A673 (cell line): ENCODE results near the gene LRRC3. TPM values are rescaled to one million over a fixed set of nuclear protein-coding genes. Genes with fewer than 3 reads are reported as not detected.

Source experiments
- BruUV-seq: library from RNA; stranded (reverse); fragments of 400-500 nt; replicated peaks from 2 replicates; lab custom pipeline; 2021; lab: Mats Ljungman, UMichigan
- CTCF ChIA-PET: fragments of 300-600 bp; sonication (Branson Sonifier 250); formaldehyde crosslinking; loops from one replicate; lab custom pipeline; 2022; ENCODE audit warnings: antibody characterized with exemption; lab: Charles Lee
- POLR2A ChIA-PET: fragments of 300-600 bp; sonication (Branson Sonifier 250); formaldehyde crosslinking; loops from one replicate; lab custom pipeline; 2022; ENCODE audit warnings: antibody characterized with exemption; ENCODE audit not compliant: low non-redundant PET; lab: Charles Lee
- DNase-seq: peaks from one replicate; pipeline ENCODE4 v3.0.0-alpha.2; 2015; ENCODE audit warnings: low spot score
- H3K27ac ChIP-seq: fragments of 200-600 bp; sonication (generic); 2 replicates; pipeline ENCODE4 v1.5.1; 2016; ENCODE audit warnings: mixed run types, low read depth, mild to moderate bottlenecking, mixed read lengths, antibody characterized with exemption, low read length; ENCODE audit not compliant: poor library complexity, severe bottlenecking
- H3K27me3 ChIP-seq: fragments of 200-600 bp; sonication (generic); replicated peaks from 2 replicates; pipeline ENCODE4 v1.6.1; 2017; ENCODE audit warnings: mixed run types, low read depth, mild to moderate bottlenecking, mixed read lengths, antibody characterized with exemption, low read length; ENCODE audit not compliant: insufficient read depth, poor library complexity
- H3K36me3 ChIP-seq: fragments of 200-600 bp; sonication (generic); 2 replicates; pipeline ENCODE4 v1.6.1; 2016; ENCODE audit warnings: mixed run types, mild to moderate bottlenecking, mixed read lengths, antibody characterized with exemption, low read length; ENCODE audit not compliant: insufficient read depth, poor library complexity, severe bottlenecking
- H3K4me1 ChIP-seq: fragments of 200-600 bp; sonication (generic); 2 replicates; pipeline ENCODE4 v1.6.1; 2017; ENCODE audit warnings: mixed run types, mild to moderate bottlenecking, mixed read lengths, antibody characterized with exemption, low read length; ENCODE audit not compliant: insufficient read depth, poor library complexity, severe bottlenecking
- H3K4me3 ChIP-seq: fragments of 200-600 bp; sonication (generic); 2 replicates; pipeline ENCODE4 v1.5.1; 2016; ENCODE audit warnings: low read depth, mixed run types, mild to moderate bottlenecking, mixed read lengths, low read length; ENCODE audit not compliant: poor library complexity, severe bottlenecking
- H3K9me3 ChIP-seq: fragments of 200-600 bp; sonication (generic); 2 replicates; pipeline ENCODE4 v1.6.1; 2016; ENCODE audit warnings: mixed run types, low read depth, mild to moderate bottlenecking, mixed read lengths, antibody characterized with exemption, low read length; ENCODE audit not compliant: poor library complexity, severe bottlenecking
- CTCF ChIP-seq: fragments of 300-800, 200-600 bp; sonication (generic); conservative IDR thresholded peaks from 2 replicates; pipeline ENCODE4 v1.5.1; 2017; ENCODE audit warnings: low read depth, mild to moderate bottlenecking, antibody characterized with exemption, low read length, moderate library complexity, mixed read lengths
- EZH2 ChIP-seq: fragments of 200-600 bp; sonication (generic); IDR thresholded peaks from 2 replicates; pipeline ENCODE4 v1.6.1; 2017; ENCODE audit warnings: borderline replicate concordance, low read depth, mild to moderate bottlenecking, mixed read lengths, antibody characterized with exemption, low read length; ENCODE audit not compliant: poor library complexity, severe bottlenecking
- intact Hi-C: fragments of 100-400 bp; cut with micrococcal nuclease; formaldehyde crosslinking; loops from one replicate; pipeline ENCODE4 v1.10.0; 2022; ENCODE audit not compliant: unreplicated experiment
- total RNA-seq: library from RNA; stranded (reverse); gene quantifications from 2 replicates; pipeline ENCODE4 v1.2.3, GENCODE V29; 2021

LRRC3 gene
- total RNA-seq, 1 experiment from 2014 or later = 1.5 TPM

GRCh38 chr21:44475266-44475845 is 20.0 kb downstream of the LRRC3 start:
- ChIA-PET CTCF (no interaction called here), POLR2A (no interaction called here)
- Histone ChIP-seq H3K4me1 (no peaks in the 10 kb centered on the region), H3K27me3 (no peaks in the 10 kb centered on the region), H3K36me3 (no peaks in the 10 kb centered on the region), H3K9me3 (no peaks in the 10 kb centered on the region), H3K27ac (no peak overlapping the region), H3K4me3 (no peak overlapping the region)
- intact Hi-C loops = no loop called here
- DNase-seq = no peak
- BruUV-seq = no TSS peak
- TF ChIP-seq CTCF (no peak), EZH2 (no peak)

GRCh38 chr21:44477131-44477530 is 21.8 kb downstream of the LRRC3 start:
- no peaks in the 10 kb centered on the region for H3K9me3 ChIP-seq
- no peak overlapping the region for H3K27ac ChIP-seq
- TF ChIP-seq EZH2 = no peak
- TF ChIP-seq CTCF = no peak
- intact Hi-C loops = no loop called here
- no peaks in the 10 kb centered on the region for H3K4me1 ChIP-seq
- CTCF ChIA-PET = interaction anchor here (0.6 kb wide), 1 partner anchor 123 kb away, joined by 3 read pairs; the partner anchor contains the start of gene KRTAP10-7
- H3K36me3 ChIP-seq = no peaks in the 10 kb centered on the region
- no peak for DNase-seq
- POLR2A ChIA-PET = no interaction called here
- H3K27me3 ChIP-seq = no peaks in the 10 kb centered on the region
- no TSS peak for BruUV-seq
- H3K4me3 ChIP-seq = no peak overlapping the region

DNA sequence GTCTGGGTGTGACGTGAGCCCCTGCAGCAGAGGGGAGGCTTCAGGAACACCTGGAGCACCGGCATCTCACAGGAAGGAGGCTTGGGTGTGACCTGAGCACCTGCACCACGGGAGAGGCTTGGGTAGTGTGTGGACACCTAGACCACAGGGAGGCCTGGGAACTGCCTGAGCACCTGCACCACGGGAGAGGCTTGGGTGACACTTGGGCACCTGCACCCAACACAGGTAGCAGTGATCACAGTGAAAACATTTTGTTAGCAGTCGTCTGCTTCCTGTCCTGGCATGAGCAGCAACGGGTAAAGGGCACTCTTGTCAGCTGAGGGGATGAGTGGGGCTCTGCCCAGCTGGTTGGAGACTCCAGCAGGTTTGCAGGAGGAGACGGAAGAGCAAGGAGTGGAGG is 22.4 kb downstream of the LRRC3 start:
- H3K9me3 ChIP-seq = no peaks in the 10 kb centered on the region
- DNase-seq = no peak
- no peaks in the 10 kb centered on the region for H3K36me3 ChIP-seq
- intact Hi-C loops = no loop called here
- no TSS peak for BruUV-seq
- H3K4me1 ChIP-seq = no peaks in the 10 kb centered on the region
- no peak overlapping the region for H3K4me3 ChIP-seq
- no peaks in the 10 kb centered on the region for H3K27me3 ChIP-seq
- ChIA-PET CTCF (interaction anchor here (0.6 kb wide), 1 partner anchor 123 kb away, joined by 3 read pairs; the partner anchor contains the start of gene KRTAP10-7), POLR2A (no interaction called here)
- TF ChIP-seq CTCF (no peak), EZH2 (no peak)
- H3K27ac ChIP-seq = no peak overlapping the region
